GM21786 (cell line): ENCODE results near the gene CCNJ.
"Not testable (repeated sequence)": the region's sequence is repeated elsewhere in the genome, so short reads cannot be mapped to it uniquely, and the experiment has no call there.

Experiments
- ATAC-seq: cut with Tn5 transposase; IDR thresholded peaks from one replicate; pipeline ENCODE4 v1.9.1; 2021; ENCODE audit not compliant: unreplicated experiment

Gene CCNJ, protein sequence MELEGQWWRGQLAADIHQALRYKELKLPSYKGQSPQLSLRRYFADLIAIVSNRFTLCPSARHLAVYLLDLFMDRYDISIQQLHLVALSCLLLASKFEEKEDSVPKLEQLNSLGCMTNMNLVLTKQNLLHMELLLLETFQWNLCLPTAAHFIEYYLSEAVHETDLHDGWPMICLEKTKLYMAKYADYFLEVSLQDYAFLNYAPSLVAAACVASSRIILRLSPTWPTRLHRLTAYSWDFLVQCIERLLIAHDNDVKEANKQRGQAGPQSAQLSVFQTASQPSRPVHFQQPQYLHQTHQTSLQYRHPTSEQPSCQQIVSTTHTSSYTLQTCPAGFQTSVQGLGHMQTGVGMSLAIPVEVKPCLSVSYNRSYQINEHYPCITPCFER

DNA sequence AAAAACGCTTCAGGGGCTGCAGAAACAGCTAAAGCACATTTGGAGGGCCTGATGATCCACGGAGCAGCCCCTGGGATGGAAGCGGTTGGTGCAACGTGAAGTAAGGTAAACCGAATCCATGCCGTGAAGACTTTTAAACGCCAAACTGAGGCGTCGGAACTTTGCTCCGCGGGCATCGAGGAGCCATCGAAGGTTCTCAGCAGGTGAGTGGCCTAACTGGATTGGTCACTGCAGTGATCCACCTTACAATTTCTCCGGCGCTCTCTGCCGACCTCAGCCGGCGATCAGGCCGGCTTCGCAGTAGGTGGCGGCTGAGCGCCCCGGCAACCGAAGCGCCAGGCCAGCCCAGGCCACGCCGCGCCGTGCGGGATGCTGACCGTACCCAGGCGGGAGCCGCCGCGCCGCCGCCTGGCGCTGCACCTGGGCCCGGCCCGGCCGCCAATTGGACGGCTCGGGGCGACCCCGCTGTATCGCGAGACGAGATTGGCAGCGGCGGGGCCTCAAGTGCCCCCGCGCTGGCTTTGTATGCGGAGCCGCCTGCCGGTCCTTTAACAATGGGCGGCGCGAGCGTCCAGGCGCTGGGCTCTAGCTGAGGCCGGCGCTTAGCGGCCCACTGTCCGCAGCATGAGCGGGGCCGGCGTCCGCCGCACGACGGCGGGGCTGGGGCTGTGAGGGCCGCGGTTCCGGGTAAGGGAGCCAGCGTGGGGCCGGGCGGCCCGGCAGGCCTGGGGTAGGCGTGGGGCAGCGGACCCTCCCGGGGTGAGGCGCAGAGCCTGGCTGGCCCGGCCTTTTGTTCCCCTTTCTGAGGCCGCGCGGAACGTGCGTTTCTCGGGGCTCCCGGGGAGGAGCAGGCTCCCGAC, at the start of gene CCNJ:
CCNJ (plus strand) TSS at position 551 of the 860 bp plus-strand sequence. CDS start 811 bp downstream, outside the sequence.
- peak; percentile 89 for ATAC-seq

DNA sequence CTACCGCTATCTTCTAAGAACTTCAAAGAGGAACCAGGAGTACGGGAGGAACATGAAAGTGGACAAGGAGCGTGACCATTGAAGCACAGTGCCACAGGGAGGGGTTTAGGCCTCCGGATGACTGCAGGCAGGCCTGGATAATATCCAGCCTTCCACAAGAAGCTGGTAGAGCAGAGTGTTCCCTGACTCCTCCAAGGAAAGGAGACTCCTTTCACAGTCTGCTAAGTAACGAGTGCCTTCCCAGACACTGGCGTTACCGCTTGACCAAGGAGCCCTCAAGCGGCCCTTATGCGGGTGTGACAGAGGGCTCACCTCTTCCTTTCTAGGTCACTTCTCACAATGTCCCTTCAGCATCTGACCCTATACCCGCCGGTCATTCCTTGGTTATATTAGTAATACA, 49.0 kb upstream of the CCNJ start:
- not testable (repeated sequence) for ATAC-seq

DNA sequence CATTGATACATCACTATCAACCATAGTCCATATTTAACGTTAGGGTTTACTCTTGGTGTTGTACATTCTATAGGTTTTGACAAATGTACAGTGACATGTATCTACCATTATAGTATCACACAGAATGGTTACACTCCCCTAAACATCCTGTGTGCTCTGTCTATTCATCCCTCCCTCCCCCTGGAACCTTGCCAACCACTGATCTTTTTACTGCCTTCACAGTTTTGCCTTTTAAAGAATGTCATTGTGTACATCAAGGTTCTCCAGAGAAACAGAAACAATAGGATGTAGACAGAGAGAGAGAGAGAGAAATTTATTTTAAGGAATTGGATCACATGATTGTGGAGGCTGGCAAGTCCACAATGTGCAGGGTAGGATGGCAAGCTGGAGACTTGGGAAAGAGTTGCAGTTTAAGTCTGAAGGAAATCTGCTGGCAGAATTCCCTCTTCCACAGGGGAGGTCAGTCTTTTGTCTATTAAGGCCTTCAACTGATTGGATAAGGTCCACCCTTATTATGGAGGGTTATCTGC, 45.1 kb upstream of the CCNJ start:
- no peak for ATAC-seq

DNA sequence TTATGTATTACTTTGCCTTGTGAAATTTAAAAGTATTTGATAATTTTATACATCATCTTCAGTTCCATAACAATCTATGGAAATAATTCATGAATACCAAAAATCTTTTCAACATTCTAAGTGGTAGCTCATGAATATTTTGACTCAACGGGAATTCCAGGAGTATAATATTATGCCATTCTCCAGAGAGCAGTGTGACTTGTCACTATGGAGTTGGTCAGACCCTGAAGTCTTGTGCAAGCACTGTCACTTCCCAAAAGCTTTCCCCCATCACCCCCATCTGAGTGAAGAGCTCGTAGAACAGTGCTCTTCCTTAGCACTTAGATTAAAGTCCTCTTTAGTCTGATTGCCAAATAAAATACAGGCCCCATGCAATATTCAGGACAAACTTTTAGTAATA, 29.4 kb upstream of the CCNJ start:
- no peak for ATAC-seq

DNA sequence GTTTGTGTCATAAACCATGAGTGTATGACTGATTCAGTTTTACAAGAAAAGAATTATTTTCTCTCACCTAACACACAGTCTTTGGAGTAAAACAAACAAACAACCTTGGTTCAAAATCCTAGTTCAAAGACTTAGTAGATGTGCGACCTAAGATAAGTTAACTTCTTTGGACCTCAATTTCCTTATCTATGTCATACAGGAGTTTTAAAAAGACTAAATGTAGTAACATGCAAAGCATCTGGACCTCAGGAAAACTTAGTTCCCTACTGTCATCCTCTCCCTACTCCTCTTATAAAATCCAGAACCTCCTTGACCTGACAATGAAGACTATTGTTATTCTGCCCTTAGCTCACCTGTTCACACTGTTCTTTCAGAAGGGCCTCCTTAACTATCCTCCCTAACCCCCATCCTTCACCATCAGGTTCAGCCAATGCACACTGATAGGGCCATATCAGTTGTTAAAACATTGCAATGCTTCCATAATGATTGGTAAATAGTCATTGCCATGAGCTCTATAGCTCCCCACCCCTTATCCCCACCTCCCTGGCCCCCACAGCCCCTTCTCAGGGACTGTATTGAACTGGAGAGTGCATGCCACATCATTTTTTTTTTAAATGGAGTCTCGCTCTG, 28.8 kb upstream of the CCNJ start:
- ATAC-seq: no peak

DNA sequence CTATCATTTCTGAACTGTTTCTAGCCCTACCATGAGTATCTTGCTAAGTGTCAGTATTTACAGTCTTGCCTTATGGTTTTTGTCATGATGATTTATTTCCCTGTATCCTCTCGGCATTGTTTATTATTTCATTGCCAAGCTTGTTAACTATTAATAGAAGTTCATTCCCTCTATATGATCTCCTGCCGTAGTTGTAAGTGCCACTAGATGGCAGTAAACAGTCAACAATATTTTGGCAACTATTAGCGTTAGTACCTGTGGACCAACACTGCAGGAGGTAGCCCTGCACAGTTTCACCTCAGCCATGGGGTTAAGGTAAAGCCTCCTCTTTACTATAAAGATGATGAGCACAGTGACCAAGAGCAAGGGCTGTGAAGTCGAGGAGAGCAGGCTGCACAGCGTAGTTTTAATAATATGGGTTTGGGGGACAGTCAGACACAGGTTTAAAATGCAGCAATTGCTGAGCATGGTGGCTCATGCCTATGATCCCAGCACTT, 26.1 kb upstream of the CCNJ start:
- ATAC-seq: peak; percentile 62

DNA sequence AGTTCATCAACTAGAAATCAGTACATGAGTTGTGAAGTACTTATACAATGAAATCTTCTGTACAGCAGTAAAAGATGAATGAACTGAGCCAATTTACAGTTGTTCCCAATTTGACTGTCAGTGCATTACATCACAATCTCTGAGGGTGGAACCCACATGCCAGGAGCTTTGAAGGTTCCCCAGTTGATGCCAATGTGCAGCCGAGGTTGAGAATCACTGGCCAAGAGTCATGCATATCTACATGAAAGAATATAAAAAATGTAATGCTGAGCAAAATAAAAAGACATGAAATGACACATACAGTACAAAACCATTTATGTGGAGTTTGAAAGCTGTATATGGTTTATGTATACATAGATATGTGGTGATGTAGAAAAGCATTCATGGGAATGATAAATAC, 22.1 kb upstream of the CCNJ start:
- ATAC-seq: no peak

DNA sequence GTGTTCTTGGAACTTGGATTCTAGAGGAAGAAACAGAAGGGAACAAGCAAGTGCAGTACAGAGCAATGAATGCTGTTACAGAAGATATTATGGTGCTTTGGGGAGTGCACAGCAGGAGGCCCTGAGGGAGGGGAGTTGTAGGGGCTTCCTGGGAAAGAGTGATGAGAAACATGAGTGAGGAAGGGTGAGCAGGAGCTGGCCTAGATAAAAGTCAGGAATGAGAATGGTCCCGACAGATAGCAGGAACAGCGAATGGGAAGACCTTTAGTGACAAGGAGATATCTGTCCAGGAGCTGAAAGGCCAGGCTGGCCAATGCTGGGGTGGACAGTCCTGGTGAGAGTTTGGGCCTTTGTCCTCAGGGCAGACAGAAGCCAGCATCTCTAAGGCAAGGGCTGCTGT, 20.6 kb upstream of the CCNJ start:
- ATAC-seq: no peak

DNA sequence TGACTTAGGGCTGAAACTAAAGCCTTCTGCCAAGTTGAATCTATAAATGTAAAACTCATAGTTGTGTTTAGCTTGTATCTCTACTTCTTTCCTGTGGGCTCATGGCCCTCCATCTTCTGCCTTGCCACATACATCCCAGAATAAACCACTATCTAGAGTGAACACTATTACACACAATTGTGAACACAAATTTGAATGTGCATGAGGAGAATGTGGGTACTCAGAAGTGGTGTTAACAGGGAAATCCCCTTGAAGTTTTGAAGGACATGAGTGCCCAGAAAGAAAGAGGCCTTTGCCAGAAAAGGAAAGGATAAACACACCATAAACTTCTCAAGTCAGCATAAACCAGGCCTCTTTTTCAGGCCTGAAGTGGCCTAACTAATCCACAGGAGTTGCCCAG, 20.2 kb upstream of the CCNJ start:
- ATAC-seq: no peak

DNA sequence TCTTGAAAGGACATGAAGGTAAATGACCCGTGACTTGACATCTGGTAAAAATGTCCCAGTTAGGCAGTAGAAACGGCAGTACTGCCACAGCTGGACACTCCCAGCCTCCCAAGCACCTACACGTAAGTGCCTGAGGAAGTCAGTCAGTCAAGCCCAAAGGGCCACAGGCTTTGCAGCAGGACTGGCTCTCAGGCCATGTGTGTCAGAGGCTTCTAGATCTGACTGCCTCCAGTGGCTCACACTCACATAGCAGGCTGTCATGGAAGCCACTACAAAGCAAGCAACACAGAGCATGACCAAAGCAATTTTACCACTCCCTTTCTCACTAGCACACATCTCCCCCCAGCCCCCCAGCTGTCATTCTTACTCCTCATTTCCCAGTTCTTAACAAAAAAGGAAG, 17.8 kb upstream of the CCNJ start:
- peak; percentile 50 for ATAC-seq

DNA sequence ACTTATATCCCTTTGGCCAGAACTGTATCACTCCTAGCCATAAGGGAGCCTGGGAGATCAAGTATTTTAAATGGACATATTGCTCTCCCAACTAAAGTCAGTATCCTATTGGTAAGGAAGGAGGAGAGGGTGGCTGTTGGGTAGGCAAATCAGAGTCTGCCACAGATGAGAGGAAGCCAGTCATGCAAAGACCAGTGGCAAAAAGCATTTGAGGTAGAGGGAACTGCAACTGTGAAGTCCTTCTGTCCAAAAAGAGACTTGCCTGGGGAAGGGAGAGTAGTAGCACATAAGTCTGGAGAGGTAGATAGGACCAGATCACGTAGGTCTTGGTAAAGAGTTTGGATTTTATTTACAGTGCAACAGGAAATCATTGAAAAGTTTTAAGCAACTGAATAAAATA, 8.8 kb upstream of the CCNJ start:
- ATAC-seq: no peak

DNA sequence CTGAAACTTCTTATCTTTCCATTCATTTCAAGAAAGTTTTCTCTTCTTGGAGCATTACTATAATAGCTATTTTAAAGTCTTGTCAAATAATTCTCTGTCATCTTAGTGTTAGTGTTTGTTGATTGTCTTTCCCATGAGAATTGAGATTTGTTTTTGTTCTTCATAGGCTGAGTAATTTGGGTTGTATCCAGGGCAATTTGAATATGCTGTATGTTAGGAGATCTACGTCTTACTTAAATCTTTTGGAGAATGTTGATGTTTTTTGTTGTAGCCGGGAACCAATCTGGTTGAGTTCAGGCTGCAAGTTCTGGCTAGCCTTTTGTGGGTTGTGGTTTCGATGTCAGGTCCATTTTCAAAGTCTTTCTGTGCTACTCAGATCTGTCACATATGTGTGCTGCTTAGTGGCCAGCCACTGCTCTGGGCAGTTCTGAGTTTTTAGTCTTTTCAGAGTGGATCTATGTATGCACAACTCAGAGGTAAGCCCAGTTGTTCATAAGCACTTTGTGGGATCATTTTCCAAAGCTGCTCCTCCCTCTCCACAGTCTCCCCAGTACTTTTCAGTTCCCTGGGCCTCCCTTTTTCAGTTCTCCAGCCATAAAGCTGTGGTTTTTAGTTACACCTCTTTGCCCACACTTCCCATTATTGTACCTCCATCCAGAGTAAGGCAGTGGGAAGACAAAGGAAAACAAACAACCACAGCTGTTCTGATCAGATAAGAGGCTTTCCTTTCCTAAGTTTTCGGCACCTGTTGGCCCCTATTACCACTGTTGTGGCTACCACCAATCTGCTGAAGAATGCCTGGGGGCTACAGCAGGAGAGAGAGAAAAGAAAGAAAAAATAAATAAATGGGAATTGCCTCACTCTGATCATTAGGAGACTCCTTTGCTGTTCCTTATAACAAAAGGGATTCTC, 4.7 kb upstream of the CCNJ start:
- ATAC-seq: no peak

DNA sequence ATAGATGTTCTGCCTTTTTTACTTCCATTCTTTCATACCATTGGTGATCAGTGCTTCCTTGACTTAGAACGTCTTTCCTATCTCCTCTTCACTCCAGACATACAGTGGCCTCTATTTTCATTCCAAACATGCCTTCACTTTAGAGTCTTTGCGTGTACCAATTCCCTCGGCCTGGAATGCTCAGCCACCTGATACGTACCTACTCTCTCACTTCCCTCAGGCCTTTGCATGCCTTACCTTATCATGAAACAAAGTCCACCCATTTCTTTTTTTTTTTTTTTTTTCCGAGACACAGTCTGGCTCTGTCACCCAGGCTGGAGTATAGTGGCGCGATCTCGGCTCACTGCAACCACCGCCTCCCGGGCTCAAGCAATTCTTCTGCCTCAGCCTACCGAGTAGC, 2.2 kb upstream of the CCNJ start:
- no peak for ATAC-seq

DNA sequence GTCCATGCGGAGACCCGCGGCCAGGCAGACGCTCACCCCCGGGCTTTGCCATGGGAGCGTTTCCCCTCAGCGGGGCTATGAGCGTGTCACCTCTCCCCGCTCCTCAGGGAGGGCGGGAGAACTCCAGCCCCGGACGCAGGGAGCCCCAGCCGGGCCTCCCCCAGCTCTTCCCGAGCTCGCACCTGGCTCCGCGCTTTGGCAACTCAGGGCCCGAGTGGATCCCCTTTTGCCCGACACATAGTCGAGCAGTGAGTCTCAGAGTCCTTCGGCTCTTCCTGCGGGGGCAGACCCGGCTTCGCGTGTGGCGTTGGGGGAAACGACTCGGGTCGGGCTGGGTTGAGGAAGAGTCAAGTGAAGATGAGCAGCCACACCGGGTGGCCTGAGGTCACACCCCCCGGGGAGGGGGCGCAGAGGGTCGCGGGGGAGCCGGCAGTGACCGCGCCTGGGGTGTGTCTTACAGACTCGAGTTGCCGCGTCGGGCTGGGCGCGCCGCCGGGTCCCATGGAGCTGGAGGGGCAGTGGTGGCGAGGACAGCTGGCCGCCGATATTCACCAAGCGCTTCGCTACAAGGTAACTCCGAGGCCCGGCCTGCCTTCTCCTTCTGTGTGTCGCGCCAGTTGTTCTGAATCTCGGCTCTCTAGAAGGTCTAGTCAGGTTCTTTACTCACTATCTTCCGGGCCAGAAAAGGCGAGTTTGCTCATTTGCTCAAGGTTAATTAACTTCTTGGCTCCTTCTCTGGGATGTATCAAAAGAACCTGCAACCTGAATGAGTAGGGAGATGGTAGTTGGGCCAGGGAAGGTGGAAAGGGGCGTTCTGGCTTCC, 721 bp downstream of the CCNJ start:
- peak; percentile 35 for ATAC-seq

DNA sequence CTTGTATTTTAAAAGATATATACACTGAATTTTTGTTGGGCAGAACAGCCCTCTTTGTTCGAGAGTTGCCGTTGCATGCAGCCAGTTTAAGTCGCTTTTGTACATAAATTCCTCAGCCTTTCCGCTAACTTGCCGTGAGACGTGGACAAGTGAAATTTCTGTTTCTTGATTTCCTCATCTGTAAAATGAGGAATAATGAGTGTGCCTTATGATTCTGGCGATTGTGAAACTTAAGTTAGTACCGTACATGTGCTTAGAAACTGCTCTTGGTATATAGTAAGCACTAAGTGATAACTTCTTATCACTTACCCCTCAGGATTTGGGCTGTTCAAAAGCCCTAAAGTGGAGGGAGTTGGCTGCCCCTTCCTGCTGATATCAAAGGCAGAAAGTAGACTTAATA, 1.4 kb downstream of the CCNJ start:
- ATAC-seq: no peak

DNA sequence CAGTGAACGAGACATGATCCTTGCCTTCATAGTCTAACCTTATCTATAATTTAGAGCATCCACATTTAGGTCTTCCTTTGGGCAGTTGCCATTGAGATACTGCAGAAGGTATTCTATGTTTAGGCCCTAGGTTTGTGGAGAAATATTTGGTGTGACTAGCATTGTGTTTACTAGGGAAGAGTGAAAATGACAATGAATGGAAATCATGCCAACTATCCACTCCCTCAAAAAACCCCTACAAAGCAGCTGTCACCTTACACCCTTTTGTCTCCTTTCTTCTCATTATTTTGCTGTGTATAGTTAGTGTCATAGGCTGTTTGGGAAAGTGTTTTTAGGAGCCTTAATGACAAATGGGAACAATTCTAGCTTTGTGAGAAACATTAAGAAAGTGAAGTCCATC, 3.2 kb downstream of the CCNJ start:
- no peak for ATAC-seq

DNA sequence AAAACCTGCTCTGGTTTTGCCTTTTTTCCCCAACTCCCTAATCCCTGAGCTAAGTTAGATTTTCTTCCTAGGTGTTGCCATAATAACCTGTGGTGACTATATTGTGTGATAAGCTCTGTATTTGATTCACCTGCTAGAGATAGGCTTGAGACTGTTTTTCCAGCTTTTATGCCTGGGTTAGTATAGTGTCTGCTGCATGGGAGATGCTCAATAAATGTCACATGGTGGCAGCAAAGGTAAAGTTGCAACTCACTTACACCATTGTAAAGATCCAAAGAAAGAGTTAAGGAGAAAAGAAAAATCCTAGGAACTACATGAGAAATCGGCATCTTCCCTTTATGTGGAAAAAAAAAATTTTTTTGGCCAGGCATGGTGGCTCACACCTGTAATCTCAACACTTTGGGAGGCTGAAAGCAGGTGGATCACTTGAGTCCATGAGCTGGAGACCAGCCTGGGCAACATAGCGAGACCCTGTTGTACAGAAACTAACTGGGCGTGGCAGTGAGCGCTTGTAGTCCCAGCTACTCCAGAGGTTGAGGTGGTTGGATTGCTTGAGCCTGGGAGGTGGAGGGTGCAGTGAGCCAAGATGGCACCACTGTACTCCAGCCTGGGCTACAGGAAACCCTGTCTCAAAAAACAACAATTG, 3.7 kb downstream of the CCNJ start:
- no peak for ATAC-seq

DNA sequence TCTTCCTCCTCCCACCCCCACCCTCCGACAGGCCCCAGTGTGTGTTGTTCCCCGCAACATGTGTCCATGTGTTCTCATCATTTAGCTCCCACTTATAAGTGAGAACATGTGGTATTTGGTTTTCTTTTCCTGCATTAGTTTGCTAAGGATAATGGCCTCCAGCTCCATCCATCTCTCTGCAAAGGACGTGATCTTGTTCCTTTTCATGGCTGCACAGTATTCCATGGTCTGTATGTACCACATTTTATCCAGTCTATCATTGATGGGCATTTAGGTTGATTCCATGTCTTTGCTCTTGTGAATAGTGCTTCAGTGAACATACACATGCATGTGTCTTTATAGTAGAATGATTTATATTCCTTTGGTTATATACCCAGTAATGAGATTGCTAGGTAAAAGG, 4.5 kb downstream of the CCNJ start:
- not testable (repeated sequence) for ATAC-seq

DNA sequence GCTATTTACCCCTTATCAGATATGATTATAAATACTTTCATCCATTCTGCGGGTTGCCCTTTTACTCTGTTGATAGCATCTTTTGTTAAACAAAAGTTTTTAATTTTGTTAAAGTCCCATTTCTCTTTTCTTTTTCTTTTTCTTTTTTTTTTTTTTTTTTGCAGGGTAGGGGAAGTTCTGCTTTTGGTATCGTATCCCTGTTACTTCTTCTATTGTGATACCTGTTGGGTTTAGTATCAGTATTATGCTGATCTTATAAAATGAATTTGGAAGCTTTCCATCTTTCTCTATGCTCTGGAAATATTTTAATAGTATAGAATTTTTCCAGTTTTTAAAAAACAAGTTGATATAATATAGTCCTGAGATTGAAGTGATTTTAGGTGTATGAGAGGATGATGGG, 6.0 kb downstream of the CCNJ start:
- ATAC-seq: no peak
